ENCODE data around the gene NCR3LG1.

GRCh38 chr11:17397311-17398002, 45.9 kb downstream of the NCR3LG1 start:
- TF ChIP-seq CTCF (optimal IDR thresholded peaks at IDR 0.05 in 1 of 3, IDR thresholded peaks at IDR 0.05 in 1 of 3, conservative IDR thresholded peaks at IDR 0.05 in 1 of 3; ENCODE audit: extremely low read depth in 1 of 3, insufficient read depth in 2 of 3, low read length in 3 of 3) = no peak
- TF ChIP-seq EZH2 (IDR thresholded peaks at IDR 0.05; ENCODE audit: low read length) = no peak

All from keratinocyte (primary cell).